Measurements from ENCODE around the gene KLHL33.

KLHL33 gene

GRCh38 chr14:20412876-20413743, 22.9 kb downstream of the KLHL33 start, which contains the start of gene TEP1:
TSS of gene TEP1 (minus strand) at chr14:20413501. CDS start at chr14:20408439, 5,062 bp downstream.
- peak within 1 kb of the TSS; percentile 96 for H3K4me3 ChIP-seq (ENCODE audit: low read length)
- DNase-seq (ENCODE audit: low read depth): peak; percentile 76
- TF ChIP-seq CTCF (conservative IDR thresholded peaks at IDR 0.05; ENCODE audit: low read length): no peak

DNA sequence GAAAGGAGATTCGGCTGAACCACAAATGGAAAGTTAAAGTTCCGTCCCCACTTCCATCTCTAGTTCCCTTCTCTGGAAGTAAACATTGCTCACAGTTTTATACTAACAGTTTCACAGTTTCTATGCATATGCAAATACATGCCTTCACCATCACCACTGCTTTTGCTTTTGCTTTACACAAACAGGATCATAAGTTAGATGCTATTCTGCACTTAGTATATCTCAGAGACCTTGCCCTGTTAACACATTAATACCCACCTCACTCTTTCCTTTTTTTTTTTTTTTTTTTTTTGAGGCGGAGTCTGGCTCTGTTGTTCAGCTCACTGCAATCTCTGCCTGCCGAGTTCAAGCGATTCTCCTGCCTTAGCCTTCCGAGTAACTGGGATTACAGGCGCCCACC, 23.6 kb downstream of the KLHL33 start:
- no peak for DNase-seq (ENCODE audit: low read depth)
- no peak for TF ChIP-seq CTCF (conservative IDR thresholded peaks at IDR 0.05; ENCODE audit: low read length)
- peak overlapping the region; percentile 96 for H3K4me3 ChIP-seq (ENCODE audit: low read length)

GRCh38 chr14:20409226-20409625, 26.7 kb downstream of the KLHL33 start:
- peak; percentile 45 for DNase-seq (ENCODE audit: low read depth)
- no peak overlapping the region for H3K4me3 ChIP-seq (ENCODE audit: low read length)
- no peak for TF ChIP-seq CTCF (conservative IDR thresholded peaks at IDR 0.05; ENCODE audit: low read length)

GRCh38 chr14:20403521-20403920, 32.4 kb downstream of the KLHL33 start:
- no peak overlapping the region for H3K4me3 ChIP-seq (ENCODE audit: low read length)
- DNase-seq (ENCODE audit: low read depth): no peak
- TF ChIP-seq CTCF (conservative IDR thresholded peaks at IDR 0.05; ENCODE audit: low read length): no peak

GRCh38 chr14:20400965-20401593, 34.9 kb downstream of the KLHL33 start:
- no peak for DNase-seq (ENCODE audit: low read depth)
- no peak overlapping the region for H3K4me3 ChIP-seq (ENCODE audit: low read length)
- TF ChIP-seq CTCF (conservative IDR thresholded peaks at IDR 0.05; ENCODE audit: low read length): no peak

DNA sequence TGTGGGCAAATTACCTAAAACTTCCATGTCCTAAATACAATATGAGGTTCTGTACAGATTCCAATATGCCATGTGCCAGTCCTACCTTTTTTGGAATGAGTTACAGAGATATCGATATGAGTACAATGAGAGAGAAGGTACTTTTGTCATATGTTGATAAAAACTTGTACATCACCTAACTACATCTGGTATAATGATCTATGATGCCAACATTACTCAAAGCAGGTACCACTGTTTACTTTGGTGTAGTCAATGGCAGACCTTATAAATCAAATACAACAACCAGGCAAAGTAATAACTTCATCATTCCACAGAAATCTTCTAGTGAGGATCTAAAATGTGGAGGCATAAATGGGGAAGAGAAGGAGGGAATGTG, 35.4 kb downstream of the KLHL33 start:
- no peak for TF ChIP-seq CTCF (conservative IDR thresholded peaks at IDR 0.05; ENCODE audit: low read length)
- DNase-seq (ENCODE audit: low read depth): no peak
- H3K4me3 ChIP-seq (ENCODE audit: low read length): no peak overlapping the region

DNA sequence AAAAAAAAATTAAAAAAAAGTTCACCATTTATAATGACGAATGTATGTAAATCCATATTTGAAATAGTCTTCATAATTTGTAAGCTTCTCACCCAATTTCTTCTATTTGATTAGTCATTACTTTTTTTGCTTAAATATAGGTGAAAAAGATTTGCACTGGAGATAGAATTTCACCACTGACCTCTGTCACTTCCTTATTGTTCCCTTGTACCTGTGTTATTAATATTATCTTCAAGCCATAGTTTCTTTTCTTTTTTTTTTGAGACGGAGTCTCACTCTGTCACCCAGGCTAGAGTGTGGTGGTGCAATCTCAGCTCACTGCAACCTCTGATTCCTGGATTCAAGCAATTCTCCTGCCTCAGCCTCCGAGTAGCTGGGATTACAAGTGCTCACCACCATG, 38.5 kb downstream of the KLHL33 start:
- no peak for DNase-seq (ENCODE audit: low read depth)
- no peak overlapping the region for H3K4me3 ChIP-seq (ENCODE audit: low read length)
- TF ChIP-seq CTCF (conservative IDR thresholded peaks at IDR 0.05; ENCODE audit: low read length): no peak

Measured in AG10803 (cell line).